HCT116 (cell line): ENCODE measurements around the gene PALB2. TPM values are rescaled to one million over a fixed set of nuclear protein-coding genes. Genes with fewer than 3 reads are reported as not detected.

Experiments
- ATAC-seq: fragments of 200-7000 bp; cut with Tn5 transposase; 2 replicates; pipeline ENCODE4 v1.9.1; 2020; ENCODE audit warnings: mild to moderate bottlenecking, moderate library complexity
- BruUV-seq: library from RNA; stranded (reverse); fragments of 400-500 nt; replicated peaks from 2 replicates; lab custom pipeline; 2021; lab: Mats Ljungman, UMichigan
- CTCF ChIA-PET: fragments of 300-600 bp; sonication (Branson Sonifier 250); formaldehyde crosslinking; loops from one replicate; lab custom pipeline; 2021; ENCODE audit warnings: antibody characterized with exemption; lab: Charles Lee
- POLR2A ChIA-PET: fragments of 300-600, 350-600 bp; sonication (Branson Sonifier 250); formaldehyde crosslinking; loops from one replicate; lab custom pipeline; 2021; ENCODE audit warnings: antibody characterized with exemption; lab: Charles Lee
- RAD21 ChIA-PET, 2 experiments: fragments of 300-600 bp; sonication (Branson Sonifier 250); formaldehyde crosslinking; loops; one replicate each; lab custom pipeline; 2023; ENCODE audit warnings: low total read pairs in 2 of 2; ENCODE audit not compliant: uncharacterized antibody in 2 of 2, unreplicated experiment in 2 of 2, low non-redundant PET in 1 of 2; lab: Charles Lee
- DNase-seq: peaks from one replicate; pipeline ENCODE4 v3.0.0-alpha.2; 2010; ENCODE audit warnings: low read depth, low spot score
- H2AFZ ChIP-seq: fragments of 200-600 bp; shearing (Covaris generic), sonication (generic); 2 replicates; pipeline ENCODE4 v1.6.1; 2017; ENCODE audit warnings: low read depth, mixed run types, mixed read lengths, antibody characterized with exemption, low read length; ENCODE audit not compliant: poor library complexity, severe bottlenecking
- H3K27ac ChIP-seq: 2 replicates; pipeline ENCODE4 v1.5.1; 2012; ENCODE audit warnings: low read depth, low read length
- H3K27me3 ChIP-seq: fragments of 200-600 bp; sonication (generic); 2 replicates; pipeline ENCODE4 v1.6.1; 2016; ENCODE audit warnings: mixed run types, low read length, mixed read lengths; ENCODE audit not compliant: insufficient read depth
- H3K36me3 ChIP-seq, 2 experiments: fragments of 200-500 bp in 1 of 2; fragments of 200-600 bp in 1 of 2; sonication (Bioruptor generic) in 1 of 2; sonication (generic) in 1 of 2; 2 replicates each; pipeline versions ENCODE4 v1.5.1 to v1.6.1; 2014 to 2016; ENCODE audit warnings: low read length in 2 of 2, inconsistent platforms in 1 of 2, mixed read lengths in 1 of 2, mixed run types in 1 of 2; ENCODE audit not compliant: insufficient read depth in 2 of 2, control insufficient read depth in 1 of 2
- H3K4me1 ChIP-seq, 2 experiments: fragments of 200-600 bp in 1 of 2; sonication (generic) in 1 of 2; 2 replicates each; pipeline versions ENCODE4 v1.5.1 to v1.6.1; 2012 to 2017; ENCODE audit warnings: low read length in 2 of 2, inconsistent platforms in 1 of 2, mild to moderate bottlenecking in 1 of 2, mixed read lengths in 1 of 2, mixed run types in 1 of 2, moderate library complexity in 1 of 2; ENCODE audit not compliant: insufficient read depth in 2 of 2, control insufficient read depth in 1 of 2
- H3K4me2 ChIP-seq: fragments of 200-600 bp; sonication (generic); 2 replicates; pipeline ENCODE4 v1.6.1; 2017; ENCODE audit warnings: mixed run types, low read length, mixed read lengths
- H3K4me3 ChIP-seq, 2 experiments: fragments of 200-600 bp in 1 of 2; sonication (generic) in 1 of 2; replicated peaks in 1 of 2; 2 replicates each; pipeline ENCODE4 v1.5.1; 2011 to 2016; ENCODE audit warnings: low read length in 2 of 2, control low read depth in 1 of 2, low read depth in 1 of 2, mild to moderate bottlenecking in 1 of 2, mixed read lengths in 1 of 2, mixed run types in 1 of 2
- H3K79me2 ChIP-seq: fragments of 200-600 bp; sonication (generic); 2 replicates; pipeline ENCODE4 v1.6.1; 2017; ENCODE audit warnings: mild to moderate bottlenecking, mixed run types, low read length, moderate library complexity, mixed read lengths; ENCODE audit not compliant: insufficient read depth
- H3K9ac ChIP-seq: fragments of 200-600 bp; sonication (generic); 2 replicates; pipeline ENCODE4 v1.6.1; 2016; ENCODE audit warnings: low read length, mixed read lengths
- H3K9me2 ChIP-seq: fragments of 200-600 bp; sonication (generic), shearing (Covaris generic); 2 replicates; pipeline ENCODE4 v1.6.1; 2017; ENCODE audit warnings: mixed run types, mild to moderate bottlenecking, moderate library complexity; ENCODE audit not compliant: insufficient read depth
- H3K9me3 ChIP-seq, 2 experiments: fragments of 200-500 bp in 1 of 2; fragments of 200-600 bp in 1 of 2; sonication (Bioruptor generic) in 1 of 2; sonication (generic) in 1 of 2; 2 replicates each; pipeline ENCODE4 v1.6.1; 2014 to 2017; ENCODE audit warnings: low read length in 2 of 2, mixed read lengths in 2 of 2, inconsistent platforms in 1 of 2, low read depth in 1 of 2, mild to moderate bottlenecking in 1 of 2, mixed run types in 1 of 2, moderate library complexity in 1 of 2; ENCODE audit not compliant: control insufficient read depth in 1 of 2, insufficient read depth in 1 of 2
- H4K20me1 ChIP-seq: fragments of 200-600 bp; sonication (generic), shearing (Covaris generic); 2 replicates; pipeline ENCODE4 v1.6.1; 2017; ENCODE audit warnings: mixed run types, mild to moderate bottlenecking, moderate library complexity; ENCODE audit not compliant: insufficient read depth
- EZH2phosphoT487 ChIP-seq: fragments of 200-600 bp; IDR thresholded peaks from 2 replicates; pipeline ENCODE4 v1.6.1; 2018; ENCODE audit warnings: antibody characterized with exemption, borderline replicate concordance
- JUND ChIP-seq: IDR thresholded peaks from 2 replicates; pipeline ENCODE4 v1.6.1; 2012
- SIN3A ChIP-seq: IDR thresholded peaks from 2 replicates; pipeline ENCODE4 v1.6.1; 2012; ENCODE audit warnings: low read depth
- YY1 ChIP-seq: IDR thresholded peaks from 2 replicates; pipeline ENCODE4 v1.6.1; 2011; ENCODE audit warnings: low read length, low read depth, moderate library complexity, mild to moderate bottlenecking; ENCODE audit not compliant: insufficient replicate concordance; ENCODE audit errors: extremely low read depth
- ZNF274 ChIP-seq: fragments of 200-500 bp; sonication (Bioruptor generic); IDR thresholded peaks from 2 replicates; pipeline ENCODE4 v1.6.1; 2014; ENCODE audit warnings: mild to moderate bottlenecking, low read depth, low read length, inconsistent platforms
- intact Hi-C: fragments of 100-400 bp; cut with micrococcal nuclease; formaldehyde crosslinking; loops from 2 replicates; pipeline ENCODE4 v1.10.0; 2022
- total RNA-seq: library from RNA; stranded (reverse); gene quantifications from one replicate; pipeline ENCODE4 v1.2.1, GENCODE V29; 2021; ENCODE audit not compliant: unreplicated experiment
- TF ChIP-seq, protein P1 (sequence below): IDR thresholded peaks from 2 replicates; pipeline ENCODE4 v1.6.1; 2012

PALB2 gene
- total RNA-seq, 1 experiment from 2014 or later = 15.6 TPM

DNA sequence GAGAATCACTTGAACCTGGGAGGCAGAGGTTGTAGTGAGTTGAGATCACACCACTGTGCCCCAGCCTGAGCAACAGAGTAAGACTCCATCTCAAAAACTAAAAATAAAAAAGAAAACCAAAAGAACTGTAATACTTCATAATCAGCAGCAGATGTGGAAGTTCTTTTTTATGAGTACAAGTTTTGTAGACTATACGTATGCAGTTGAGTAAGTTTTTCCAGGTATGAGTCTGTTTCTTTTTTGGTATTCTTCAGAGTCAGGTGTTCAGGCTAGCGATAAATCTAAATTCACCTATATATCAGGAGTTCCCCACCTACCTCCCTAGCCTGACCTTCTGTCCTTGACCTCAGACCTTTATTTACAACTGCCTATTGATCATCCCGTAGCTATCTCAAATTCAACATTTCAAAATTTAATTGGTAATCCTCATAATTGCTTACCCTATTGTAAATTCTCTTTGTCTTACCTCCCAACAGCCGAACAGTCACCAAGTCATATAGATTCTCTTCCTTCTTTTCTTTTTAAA is 10.9 kb upstream of the PALB2 start:
- no peak overlapping the region for H3K4me2 ChIP-seq
- H3K9me2 ChIP-seq = no peaks in the 10 kb centered on the region
- H3K36me3 ChIP-seq = peaks cover 0 to 4% of the 10 kb centered on the region in 2 experiments; a peak in 1 of 4 replicates
- DNase-seq (no peak), ATAC-seq (no peak)
- TF ChIP-seq, protein P1, sequence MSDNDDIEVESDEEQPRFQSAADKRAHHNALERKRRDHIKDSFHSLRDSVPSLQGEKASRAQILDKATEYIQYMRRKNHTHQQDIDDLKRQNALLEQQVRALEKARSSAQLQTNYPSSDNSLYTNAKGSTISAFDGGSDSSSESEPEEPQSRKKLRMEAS = no peak
- TF ChIP-seq YY1 = no peak
- no peak for TF ChIP-seq SIN3A
- no peak for TF ChIP-seq JUND
- TF ChIP-seq EZH2phosphoT487 = no peak
- no peak for TF ChIP-seq ZNF274
- H3K79me2 ChIP-seq = peaks cover 68% of the 10 kb centered on the region
- no peak overlapping the region for H3K4me3 ChIP-seq
- no peaks in the 10 kb centered on the region for H3K9me3 ChIP-seq
- H3K27me3 ChIP-seq = no peaks in the 10 kb centered on the region
- POLR2A ChIA-PET = no interaction called here
- no peak overlapping the region for H3K27ac ChIP-seq
- H3K9ac ChIP-seq = no peak overlapping the region
- CTCF ChIA-PET = no interaction called here
- no peaks in the 10 kb centered on the region for H4K20me1 ChIP-seq
- intact Hi-C loops = no loop called here
- no peak overlapping the region for H2AFZ ChIP-seq
- H3K4me1 ChIP-seq = no peaks in the 10 kb centered on the region
- no TSS peak for BruUV-seq
- RAD21 ChIA-PET = no interaction called here

DNA sequence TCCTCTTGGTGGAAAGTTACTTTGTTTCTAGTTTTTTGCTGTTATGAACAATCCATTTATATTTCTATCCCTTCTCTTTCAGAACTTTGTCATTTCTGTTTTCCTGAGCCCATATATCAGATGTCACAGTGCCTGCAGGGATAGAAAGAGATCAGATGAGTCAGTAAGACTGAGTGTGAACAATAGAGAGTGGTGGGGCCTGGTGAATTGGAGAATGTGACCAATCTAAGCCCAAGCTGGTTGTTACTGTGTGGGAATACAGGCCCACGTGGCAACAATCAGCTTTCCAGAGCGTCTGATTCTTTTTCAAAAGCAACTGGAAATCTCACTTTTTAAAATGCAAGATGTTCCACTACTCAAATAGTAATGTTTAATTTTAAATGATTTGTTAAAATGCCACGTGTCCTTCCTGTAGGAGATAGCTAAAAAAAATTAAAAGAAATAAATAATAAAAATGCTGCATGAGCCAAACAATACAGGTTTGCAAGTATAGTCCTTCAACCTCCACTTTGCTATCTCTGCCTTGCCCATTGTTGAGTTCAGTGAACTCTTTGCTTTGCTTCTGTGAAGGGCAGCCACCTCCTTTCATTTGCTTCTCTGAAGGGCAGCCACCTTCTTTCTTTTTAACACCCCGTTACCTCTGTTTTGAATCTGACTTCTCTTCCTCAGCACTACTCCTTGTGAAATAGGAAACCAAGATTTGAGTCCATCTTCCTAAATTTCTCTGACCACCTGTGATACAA is 9.7 kb upstream of the PALB2 start:
- no peak for ATAC-seq
- Histone ChIP-seq H3K36me3 (peaks cover 3 to 4% of the 10 kb centered on the region in 2 experiments; a peak in 2 of 4 replicates), H3K9me2 (no peaks in the 10 kb centered on the region), H3K4me3 (no peak overlapping the region), H2AFZ (no peak overlapping the region), H3K9ac (no peak overlapping the region), H3K4me2 (no peak overlapping the region), H3K27ac (no peak overlapping the region), H4K20me1 (no peaks in the 10 kb centered on the region), H3K27me3 (no peaks in the 10 kb centered on the region), H3K4me1 (no peaks in the 10 kb centered on the region), H3K79me2 (peaks cover 72% of the 10 kb centered on the region), H3K9me3 (no peaks in the 10 kb centered on the region)
- POLR2A ChIA-PET = no interaction called here
- TF ChIP-seq YY1 = no peak
- CTCF ChIA-PET = no interaction called here
- RAD21 ChIA-PET = no interaction called here
- intact Hi-C loops = no loop called here
- BruUV-seq = no TSS peak
- no peak for DNase-seq
